Measurements from ENCODE around the gene METTL27.
A peak's percentile ranks its signal among the peaks of the same experiment; 100 is the strongest.

DNA sequence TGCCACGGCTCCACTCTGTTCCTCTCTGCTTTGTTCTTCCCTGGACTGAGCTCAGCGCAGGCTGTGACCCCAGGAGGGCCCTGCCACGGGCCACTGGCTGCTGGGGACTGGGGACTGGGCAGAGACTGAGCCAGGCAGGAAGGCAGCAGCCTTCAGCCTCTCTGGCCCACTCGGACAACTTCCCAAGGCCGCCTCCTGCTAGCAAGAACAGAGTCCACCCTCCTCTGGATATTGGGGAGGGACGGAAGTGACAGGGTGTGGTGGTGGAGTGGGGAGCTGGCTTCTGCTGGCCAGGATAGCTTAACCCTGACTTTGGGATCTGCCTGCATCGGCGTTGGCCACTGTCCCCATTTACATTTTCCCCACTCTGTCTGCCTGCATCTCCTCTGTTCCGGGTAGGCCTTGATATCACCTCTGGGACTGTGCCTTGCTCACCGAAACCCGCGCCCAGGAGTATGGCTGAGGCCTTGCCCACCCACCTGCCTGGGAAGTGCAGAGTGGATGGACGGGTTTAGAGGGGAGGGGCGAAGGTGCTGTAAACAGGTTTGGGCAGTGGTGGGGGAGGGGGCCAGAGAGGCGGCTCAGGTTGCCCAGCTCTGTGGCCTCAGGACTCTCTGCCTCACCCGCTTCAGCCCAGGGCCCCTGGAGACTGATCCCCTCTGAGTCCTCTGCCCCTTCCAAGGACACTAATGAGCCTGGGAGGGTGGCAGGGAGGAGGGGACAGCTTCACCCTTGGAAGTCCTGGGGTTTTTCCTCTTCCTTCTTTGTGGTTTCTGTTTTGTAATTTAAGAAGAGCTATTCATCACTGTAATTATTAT is 10.3 kb downstream of the METTL27 start:
- TF ChIP-seq, protein P1, sequence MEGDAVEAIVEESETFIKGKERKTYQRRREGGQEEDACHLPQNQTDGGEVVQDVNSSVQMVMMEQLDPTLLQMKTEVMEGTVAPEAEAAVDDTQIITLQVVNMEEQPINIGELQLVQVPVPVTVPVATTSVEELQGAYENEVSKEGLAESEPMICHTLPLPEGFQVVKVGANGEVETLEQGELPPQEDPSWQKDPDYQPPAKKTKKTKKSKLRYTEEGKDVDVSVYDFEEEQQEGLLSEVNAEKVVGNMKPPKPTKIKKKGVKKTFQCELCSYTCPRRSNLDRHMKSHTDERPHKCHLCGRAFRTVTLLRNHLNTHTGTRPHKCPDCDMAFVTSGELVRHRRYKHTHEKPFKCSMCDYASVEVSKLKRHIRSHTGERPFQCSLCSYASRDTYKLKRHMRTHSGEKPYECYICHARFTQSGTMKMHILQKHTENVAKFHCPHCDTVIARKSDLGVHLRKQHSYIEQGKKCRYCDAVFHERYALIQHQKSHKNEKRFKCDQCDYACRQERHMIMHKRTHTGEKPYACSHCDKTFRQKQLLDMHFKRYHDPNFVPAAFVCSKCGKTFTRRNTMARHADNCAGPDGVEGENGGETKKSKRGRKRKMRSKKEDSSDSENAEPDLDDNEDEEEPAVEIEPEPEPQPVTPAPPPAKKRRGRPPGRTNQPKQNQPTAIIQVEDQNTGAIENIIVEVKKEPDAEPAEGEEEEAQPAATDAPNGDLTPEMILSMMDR (IDR thresholded peaks at IDR 0.05) = no peak
- peak; percentile 63 to 64 for TF ChIP-seq POLR2A (IDR thresholded peaks at IDR 0.05)
